GM12878 (cell line): ENCODE results near the gene NID1. TPM values are rescaled to one million over a fixed set of nuclear protein-coding genes. Genes with fewer than 3 reads are reported as not detected.

Source experiments
- ATAC-seq: fragments of 200-7000 bp; cut with Tn5 transposase; 3 replicates; pipeline ENCODE4 v1.9.1; 2020; ENCODE audit warnings: mild to moderate bottlenecking, moderate library complexity
- BruUV-seq: library from RNA; stranded (reverse); fragments of 400-500 nt; replicated peaks from 2 replicates; lab custom pipeline; 2021; lab: Mats Ljungman, UMichigan
- CTCF ChIA-PET: fragments of 300-600 bp; sonication (Branson Sonifier 250); formaldehyde crosslinking; extraction: SDS; loops from one replicate; lab custom pipeline; 2021; ENCODE audit warnings: inconsistent platforms; lab: Yijun Ruan, JAX
- POLR2A ChIA-PET: fragments of 350-600 bp; formaldehyde crosslinking; extraction: SDS; loops from one replicate; lab custom pipeline; 2021; ENCODE audit warnings: inconsistent platforms; lab: Charles Lee
- RAD21 ChIA-PET: fragments of 300-600 bp; sonication (Branson Sonifier 250); formaldehyde crosslinking; loops from one replicate; lab custom pipeline; 2023; ENCODE audit warnings: antibody characterized with exemption; ENCODE audit not compliant: unreplicated experiment; lab: Charles Lee
- SMC1A ChIA-PET: fragments of 300-600 bp; sonication (Branson Sonifier 250); formaldehyde crosslinking; loops from one replicate; lab custom pipeline; 2023; ENCODE audit not compliant: unreplicated experiment, uncharacterized antibody; lab: Charles Lee
- DNase-seq: peaks from one replicate; pipeline ENCODE4 v3.0.0-alpha.2; 2011; ENCODE audit warnings: low read depth, low spot score
- FAIRE-seq: peaks from 3 replicates; lab custom pipeline; 2011; peaks lifted over from hg19 to GRCh38; lab: Jason Lieb, UNC
- H2AFZ ChIP-seq: 2 replicates; pipeline ENCODE4 v1.6.0; 2011; ENCODE audit warnings: low read depth, low read length, control low read depth; ENCODE audit not compliant: control insufficient read depth
- H3K27ac ChIP-seq: 2 replicates; pipeline ENCODE4 v1.5.1; 2011; ENCODE audit warnings: control low read depth; ENCODE audit not compliant: control insufficient read depth, insufficient read depth
- H3K27me3 ChIP-seq, 2 experiments: replicated peaks in 1 of 2; 2 replicates each; pipeline versions ENCODE4 v1.6.0 to v1.6.1; 2011; ENCODE audit warnings: low read length in 1 of 2; ENCODE audit not compliant: control insufficient read depth in 2 of 2, insufficient read depth in 2 of 2
- H3K36me3 ChIP-seq, 2 experiments: 2 replicates each; pipeline ENCODE4 v1.5.1; 2011; ENCODE audit warnings: low read length in 1 of 2; ENCODE audit not compliant: control insufficient read depth in 2 of 2, insufficient read depth in 2 of 2
- H3K4me1 ChIP-seq: 2 replicates; pipeline ENCODE4 v1.6.1; 2011; ENCODE audit warnings: mild to moderate bottlenecking, low read length, moderate library complexity, mixed read lengths; ENCODE audit not compliant: control insufficient read depth, insufficient read depth
- H3K4me2 ChIP-seq: 2 replicates; pipeline ENCODE4 v1.6.0; 2011; ENCODE audit warnings: control low read depth; ENCODE audit not compliant: control insufficient read depth, insufficient read depth
- H3K4me3 ChIP-seq: fragments of 200-600 bp; sonication (generic); 2 replicates; pipeline ENCODE4 v1.5.1; 2016
- H3K79me2 ChIP-seq: 2 replicates; pipeline ENCODE4 v1.6.0; 2011; ENCODE audit warnings: low read length; ENCODE audit not compliant: control insufficient read depth, insufficient read depth
- H3K9ac ChIP-seq: 2 replicates; pipeline ENCODE4 v1.8.0; 2011; ENCODE audit warnings: low read length, control low read depth, mixed read lengths; ENCODE audit not compliant: control insufficient read depth, insufficient read depth
- H3K9me3 ChIP-seq: replicated peaks from 3 replicates; pipeline ENCODE4 v1.5.1; 2011; ENCODE audit warnings: mild to moderate bottlenecking, low read length; ENCODE audit not compliant: control insufficient read depth, insufficient read depth
- H4K20me1 ChIP-seq: 2 replicates; pipeline ENCODE4 v1.6.0; 2011; ENCODE audit not compliant: control insufficient read depth, insufficient read depth
- ASH2L ChIP-seq: fragments of 300-600, 200-600 bp; sonication (generic); IDR thresholded peaks from 2 replicates; pipeline ENCODE4 v1.6.1; 2017; ENCODE audit warnings: low read depth, mild to moderate bottlenecking, borderline replicate concordance
- CHD1 ChIP-seq: IDR thresholded peaks from 2 replicates; pipeline ENCODE4 v1.6.1; 2012; ENCODE audit warnings: low read depth, low read length, improper control_type of control experiment
- EP300 ChIP-seq, 2 experiments: fragments of 150-350 bp in 1 of 2; IDR thresholded peaks; 2 replicates each; pipeline ENCODE4 v1.6.1; 2011 to 2012; ENCODE audit warnings: low read depth in 2 of 2, low read length in 2 of 2, borderline replicate concordance in 1 of 2, improper control_type of control experiment in 1 of 2, inconsistent platforms in 1 of 2; ENCODE audit not compliant: control insufficient read depth in 1 of 2
- POU2F2 ChIP-seq: IDR thresholded peaks from 3 replicates; pipeline ENCODE4 v1.6.1; 2011; ENCODE audit warnings: low read depth, mild to moderate bottlenecking, low read length, borderline replicate concordance
- RB1 ChIP-seq: fragments of 450-650 bp; formaldehyde crosslinking; IDR thresholded peaks from 2 replicates; pipeline ENCODE4 v1.6.1; 2017; ENCODE audit warnings: mild to moderate bottlenecking, borderline replicate concordance
- RUNX3 ChIP-seq: IDR thresholded peaks from 2 replicates; pipeline ENCODE4 v1.6.1; 2012; ENCODE audit warnings: low read length, inconsistent platforms
- SMAD1 ChIP-seq: fragments of 450-650 bp; IDR thresholded peaks from 2 replicates; pipeline ENCODE4 v1.6.1; 2018; ENCODE audit warnings: mild to moderate bottlenecking, low read depth; ENCODE audit not compliant: partially characterized antibody
- TARDBP ChIP-seq: IDR thresholded peaks from 2 replicates; pipeline ENCODE4 v1.6.1; 2016; ENCODE audit warnings: borderline replicate concordance
- YY1 ChIP-seq: IDR thresholded peaks from 2 replicates; pipeline ENCODE4 v1.6.1; 2011; ENCODE audit warnings: low read depth, mild to moderate bottlenecking, low read length
- WGBS: methylation state at CpG from one replicate; pipeline ENCODE4 v1.1.6; 2016; ENCODE audit warnings: low lambda C conversion rate; ENCODE audit not compliant: insufficient replicate concordance, insufficient coverage; ENCODE audit errors: missing lambda C conversion rate; 5-methylcytosine and 5-hydroxymethylcytosine counted together
- in situ Hi-C: fragments of 300-500 bp; cut with MboI; formaldehyde crosslinking; loops from 9 replicates; pipeline ENCODE4 v1.14.3; 2018; ENCODE audit warnings: mixed read lengths
- intact Hi-C: fragments of 100-400 bp; cut with micrococcal nuclease; formaldehyde crosslinking; loops from one replicate; pipeline ENCODE4 v1.14.2; 2022; ENCODE audit not compliant: unreplicated experiment
- polyA plus RNA-seq, 11 experiments: library from polyadenylated mRNA; depleted of rRNA in 4 of 11; unstranded in 6 of 11; stranded (reverse) in 5 of 11; fragments of >200 nt; fragmentation: Nextera tagmentation in 4 of 11; fragmentation: Illumina TruSeq in 1 of 11; extraction: Ambion mirVana in 4 of 11; extraction: Trizol in 1 of 11; gene quantifications; 1 replicate in 1 of 11; 2 replicates in 10 of 11; pipeline versions ENCODE4 v1.2.1 to v1.2.3, GENCODE V29; 2011 to 2016; ENCODE audit warnings: inconsistent platforms in 2 of 11, missing spikeins in 2 of 11, low read depth in 1 of 11
- total RNA-seq, 4 experiments: library from RNA; depleted of rRNA in 3 of 4; stranded (reverse); fragments of >200 nt in 3 of 4; fragmentation: Illumina TruSeq in 1 of 4; extraction: Trizol in 1 of 4; gene quantifications; 2 replicates each; pipeline versions ENCODE4 v1.2.1 to v1.2.3, GENCODE V29; 2013 to 2021
- TF ChIP-seq, protein P1 (sequence below): fragments of 450-650 bp; IDR thresholded peaks from 2 replicates; pipeline ENCODE4 v1.6.1; 2017; ENCODE audit warnings: low read depth, mild to moderate bottlenecking, moderate library complexity
- TF ChIP-seq, protein P2 (sequence below): fragments of 450-650 bp; IDR thresholded peaks from 2 replicates; pipeline ENCODE4 v1.6.1; 2017; ENCODE audit warnings: mild to moderate bottlenecking
- TF ChIP-seq, protein P3 (sequence below): fragments of 450-650 bp; IDR thresholded peaks from 2 replicates; pipeline ENCODE4 v1.6.1; 2017; ENCODE audit warnings: borderline replicate concordance
- TF ChIP-seq, protein P4 (sequence below): IDR thresholded peaks from 2 replicates; pipeline ENCODE4 v1.6.1; 2012; ENCODE audit warnings: low read depth, low read length, improper control_type of control experiment

NID1 gene
- total and polyA plus RNA-seq, 10 of the 15 experiments (the other 5 are each of a cell fraction or from before 2014, with no cell fraction given) = 4.2 to 25.7 (median 11.3) TPM

DNA sequence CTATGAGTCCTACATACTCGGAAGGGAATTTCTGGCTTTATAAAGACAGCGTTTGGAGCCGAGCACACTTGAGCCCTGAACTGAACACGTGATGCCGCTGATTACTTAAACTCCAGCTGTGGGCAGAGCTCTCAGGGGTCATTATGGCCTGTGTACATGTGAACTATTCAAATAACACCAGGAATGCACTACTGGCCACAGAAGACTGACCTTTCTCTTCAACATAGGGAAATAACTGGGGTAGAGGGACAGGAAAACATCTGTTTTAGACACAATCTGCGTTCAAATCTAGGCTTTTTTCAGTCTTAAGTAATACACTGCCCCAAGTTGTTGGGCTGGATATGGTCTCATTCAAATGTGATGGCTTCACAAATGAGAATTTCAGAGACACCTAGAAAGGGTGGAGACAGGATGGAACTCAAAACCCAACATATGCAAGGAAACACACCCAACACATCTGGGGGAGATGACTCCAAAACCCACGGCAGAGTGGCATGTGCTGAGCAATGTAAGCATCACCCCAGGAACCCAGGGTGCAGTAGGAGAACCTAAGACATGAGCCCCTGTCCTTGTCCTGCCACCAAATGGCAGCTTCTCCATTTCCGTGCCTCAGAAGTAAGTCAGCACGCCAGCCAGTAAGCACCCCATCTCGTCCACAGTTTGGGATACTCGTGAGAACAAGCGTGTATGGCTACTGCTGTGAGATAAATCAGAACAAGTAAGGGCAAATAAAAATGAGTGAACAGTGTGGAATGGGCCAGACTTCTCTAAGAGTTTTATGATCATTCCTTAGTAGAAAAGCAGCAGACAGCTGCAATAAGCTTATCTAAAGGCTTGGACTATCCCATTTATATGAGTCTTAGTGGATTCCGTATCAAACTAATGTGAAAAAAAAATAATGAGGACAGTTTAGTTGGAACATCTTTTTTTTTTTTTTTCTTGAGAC, 24.9 kb downstream of the NID1 start:
- in situ Hi-C loops = no loop called here
- BruUV-seq = no TSS peak
- POLR2A ChIA-PET = interaction anchor here (0.6 kb wide), 1 partner anchor 70 kb away, joined by 5 read pairs; no protein-coding TSS in a partner anchor
- no peaks in the 10 kb centered on the region for H3K4me1 ChIP-seq
- H3K27me3 ChIP-seq = no peaks in the 10 kb centered on the region
- no peak overlapping the region for H2AFZ ChIP-seq
- H3K9me3 ChIP-seq = peaks cover 1% of the 10 kb centered on the region; the same call in 2 of the 3 replicates
- CTCF ChIA-PET = interaction anchor here (0.6 kb wide), 1 partner anchor 11 kb away, joined by 3 read pairs; no protein-coding TSS in a partner anchor
- no peak overlapping the region for H3K4me3 ChIP-seq
- 68% methylated on average over 13 of the region's 13 CpGs for WGBS
- peaks cover 0 to 1% of the 10 kb centered on the region in 2 experiments; a peak in 2 of 4 replicates for H3K36me3 ChIP-seq
- no peak for FAIRE-seq
- RAD21 ChIA-PET = no interaction called here
- H3K4me2 ChIP-seq = no peak overlapping the region
- no peak overlapping the region for H3K9ac ChIP-seq
- no peaks in the 10 kb centered on the region for H4K20me1 ChIP-seq
- intact Hi-C loops = no loop called here
- H3K79me2 ChIP-seq = no peaks in the 10 kb centered on the region
- SMC1A ChIA-PET = interaction anchor here (1.3 kb wide), 1 partner anchor 18 kb away, joined by 4 read pairs; no protein-coding TSS in a partner anchor
- H3K27ac ChIP-seq = no peak overlapping the region
- DNase-seq = no peak
- ATAC-seq = no peak
- TF ChIP-seq SMAD1 (no peak), EP300 (IDR thresholded peaks at IDR 0.05; ENCODE audit: borderline replicate concordance in 1 of 2, control insufficient read depth in 1 of 2, low read depth in 2 of 2, low read length in 2 of 2) (no peak), RUNX3 (no peak), ASH2L (no peak), CHD1 (no peak), RB1 (no peak), YY1 (no peak), TARDBP (no peak), POU2F2 (no peak)
- TF ChIP-seq, protein P1, sequence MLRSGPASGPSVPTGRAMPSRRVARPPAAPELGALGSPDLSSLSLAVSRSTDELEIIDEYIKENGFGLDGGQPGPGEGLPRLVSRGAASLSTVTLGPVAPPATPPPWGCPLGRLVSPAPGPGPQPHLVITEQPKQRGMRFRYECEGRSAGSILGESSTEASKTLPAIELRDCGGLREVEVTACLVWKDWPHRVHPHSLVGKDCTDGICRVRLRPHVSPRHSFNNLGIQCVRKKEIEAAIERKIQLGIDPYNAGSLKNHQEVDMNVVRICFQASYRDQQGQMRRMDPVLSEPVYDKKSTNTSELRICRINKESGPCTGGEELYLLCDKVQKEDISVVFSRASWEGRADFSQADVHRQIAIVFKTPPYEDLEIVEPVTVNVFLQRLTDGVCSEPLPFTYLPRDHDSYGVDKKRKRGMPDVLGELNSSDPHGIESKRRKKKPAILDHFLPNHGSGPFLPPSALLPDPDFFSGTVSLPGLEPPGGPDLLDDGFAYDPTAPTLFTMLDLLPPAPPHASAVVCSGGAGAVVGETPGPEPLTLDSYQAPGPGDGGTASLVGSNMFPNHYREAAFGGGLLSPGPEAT = no peak
- TF ChIP-seq, protein P2, sequence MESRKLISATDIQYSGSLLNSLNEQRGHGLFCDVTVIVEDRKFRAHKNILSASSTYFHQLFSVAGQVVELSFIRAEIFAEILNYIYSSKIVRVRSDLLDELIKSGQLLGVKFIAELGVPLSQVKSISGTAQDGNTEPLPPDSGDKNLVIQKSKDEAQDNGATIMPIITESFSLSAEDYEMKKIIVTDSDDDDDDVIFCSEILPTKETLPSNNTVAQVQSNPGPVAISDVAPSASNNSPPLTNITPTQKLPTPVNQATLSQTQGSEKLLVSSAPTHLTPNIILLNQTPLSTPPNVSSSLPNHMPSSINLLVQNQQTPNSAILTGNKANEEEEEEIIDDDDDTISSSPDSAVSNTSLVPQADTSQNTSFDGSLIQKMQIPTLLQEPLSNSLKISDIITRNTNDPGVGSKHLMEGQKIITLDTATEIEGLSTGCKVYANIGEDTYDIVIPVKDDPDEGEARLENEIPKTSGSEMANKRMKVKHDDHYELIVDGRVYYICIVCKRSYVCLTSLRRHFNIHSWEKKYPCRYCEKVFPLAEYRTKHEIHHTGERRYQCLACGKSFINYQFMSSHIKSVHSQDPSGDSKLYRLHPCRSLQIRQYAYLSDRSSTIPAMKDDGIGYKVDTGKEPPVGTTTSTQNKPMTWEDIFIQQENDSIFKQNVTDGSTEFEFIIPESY = no peak
- TF ChIP-seq, protein P3, sequence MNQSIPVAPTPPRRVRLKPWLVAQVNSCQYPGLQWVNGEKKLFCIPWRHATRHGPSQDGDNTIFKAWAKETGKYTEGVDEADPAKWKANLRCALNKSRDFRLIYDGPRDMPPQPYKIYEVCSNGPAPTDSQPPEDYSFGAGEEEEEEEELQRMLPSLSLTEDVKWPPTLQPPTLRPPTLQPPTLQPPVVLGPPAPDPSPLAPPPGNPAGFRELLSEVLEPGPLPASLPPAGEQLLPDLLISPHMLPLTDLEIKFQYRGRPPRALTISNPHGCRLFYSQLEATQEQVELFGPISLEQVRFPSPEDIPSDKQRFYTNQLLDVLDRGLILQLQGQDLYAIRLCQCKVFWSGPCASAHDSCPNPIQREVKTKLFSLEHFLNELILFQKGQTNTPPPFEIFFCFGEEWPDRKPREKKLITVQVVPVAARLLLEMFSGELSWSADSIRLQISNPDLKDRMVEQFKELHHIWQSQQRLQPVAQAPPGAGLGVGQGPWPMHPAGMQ = no peak
- TF ChIP-seq, protein P4, sequence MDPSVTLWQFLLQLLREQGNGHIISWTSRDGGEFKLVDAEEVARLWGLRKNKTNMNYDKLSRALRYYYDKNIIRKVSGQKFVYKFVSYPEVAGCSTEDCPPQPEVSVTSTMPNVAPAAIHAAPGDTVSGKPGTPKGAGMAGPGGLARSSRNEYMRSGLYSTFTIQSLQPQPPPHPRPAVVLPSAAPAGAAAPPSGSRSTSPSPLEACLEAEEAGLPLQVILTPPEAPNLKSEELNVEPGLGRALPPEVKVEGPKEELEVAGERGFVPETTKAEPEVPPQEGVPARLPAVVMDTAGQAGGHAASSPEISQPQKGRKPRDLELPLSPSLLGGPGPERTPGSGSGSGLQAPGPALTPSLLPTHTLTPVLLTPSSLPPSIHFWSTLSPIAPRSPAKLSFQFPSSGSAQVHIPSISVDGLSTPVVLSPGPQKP = no peak
